ENCODE results near the gene GPC4. TPM values are rescaled to one million over a fixed set of nuclear protein-coding genes. Genes with fewer than 3 reads are reported as not detected.

GPC4 gene
- total RNA-seq, 1 donor, result 8.3 TPM

DNA sequence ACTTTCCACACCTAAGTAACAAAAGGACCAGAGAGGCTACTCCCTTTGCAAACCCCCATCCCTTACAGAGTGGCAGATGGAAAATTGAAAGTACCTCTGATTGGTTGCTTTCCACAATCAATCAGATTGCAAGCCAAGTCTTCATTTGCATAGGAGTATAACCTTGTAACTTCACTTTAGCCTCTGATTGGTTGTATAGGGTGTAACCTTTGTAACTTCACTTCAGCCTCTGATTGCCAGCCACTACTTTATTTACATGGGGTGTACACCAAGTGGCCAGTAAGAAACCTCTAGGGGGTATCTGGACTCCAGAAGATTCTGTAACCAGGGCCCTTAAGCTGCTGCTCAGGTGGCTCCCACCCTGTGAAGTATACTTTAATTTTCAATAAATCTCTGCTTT lies 48.6 kb downstream of the GPC4 start:
- no peaks in the 10 kb centered on the region for H3K79me2 ChIP-seq (ENCODE audit: insufficient read depth, low read length)
- no peaks in the 10 kb centered on the region for H3K36me3 ChIP-seq (ENCODE audit: insufficient read depth, low read length)
- H4K20me1 ChIP-seq (ENCODE audit: insufficient read depth, low read length), result no peaks in the 10 kb centered on the region
- no peak for DNase-seq (ENCODE audit: insufficient read length, low spot score, missing footprints)
- peaks cover 2% of the 10 kb centered on the region for H3K27me3 ChIP-seq (ENCODE audit: insufficient read depth, low read length)
- H3K9me3 ChIP-seq (ENCODE audit: low read depth, low read length), result no peaks in the 10 kb centered on the region
- no peaks in the 10 kb centered on the region for H3K4me1 ChIP-seq (ENCODE audit: insufficient read depth, low read length)
- H3K4me3 ChIP-seq (ENCODE audit: insufficient read depth, low read length), result no peak overlapping the region
- H3K4me2 ChIP-seq (ENCODE audit: insufficient read depth, low read length), result no peak overlapping the region
- no peak overlapping the region for H2AFZ ChIP-seq (ENCODE audit: low read length)
- no peak overlapping the region for H3K27ac ChIP-seq (ENCODE audit: low read depth, low read length)
- TF ChIP-seq, protein P1, sequence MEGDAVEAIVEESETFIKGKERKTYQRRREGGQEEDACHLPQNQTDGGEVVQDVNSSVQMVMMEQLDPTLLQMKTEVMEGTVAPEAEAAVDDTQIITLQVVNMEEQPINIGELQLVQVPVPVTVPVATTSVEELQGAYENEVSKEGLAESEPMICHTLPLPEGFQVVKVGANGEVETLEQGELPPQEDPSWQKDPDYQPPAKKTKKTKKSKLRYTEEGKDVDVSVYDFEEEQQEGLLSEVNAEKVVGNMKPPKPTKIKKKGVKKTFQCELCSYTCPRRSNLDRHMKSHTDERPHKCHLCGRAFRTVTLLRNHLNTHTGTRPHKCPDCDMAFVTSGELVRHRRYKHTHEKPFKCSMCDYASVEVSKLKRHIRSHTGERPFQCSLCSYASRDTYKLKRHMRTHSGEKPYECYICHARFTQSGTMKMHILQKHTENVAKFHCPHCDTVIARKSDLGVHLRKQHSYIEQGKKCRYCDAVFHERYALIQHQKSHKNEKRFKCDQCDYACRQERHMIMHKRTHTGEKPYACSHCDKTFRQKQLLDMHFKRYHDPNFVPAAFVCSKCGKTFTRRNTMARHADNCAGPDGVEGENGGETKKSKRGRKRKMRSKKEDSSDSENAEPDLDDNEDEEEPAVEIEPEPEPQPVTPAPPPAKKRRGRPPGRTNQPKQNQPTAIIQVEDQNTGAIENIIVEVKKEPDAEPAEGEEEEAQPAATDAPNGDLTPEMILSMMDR (IDR thresholded peaks at IDR 0.05; ENCODE audit: extremely low read depth, low read depth, low read length), result no peak

DNA sequence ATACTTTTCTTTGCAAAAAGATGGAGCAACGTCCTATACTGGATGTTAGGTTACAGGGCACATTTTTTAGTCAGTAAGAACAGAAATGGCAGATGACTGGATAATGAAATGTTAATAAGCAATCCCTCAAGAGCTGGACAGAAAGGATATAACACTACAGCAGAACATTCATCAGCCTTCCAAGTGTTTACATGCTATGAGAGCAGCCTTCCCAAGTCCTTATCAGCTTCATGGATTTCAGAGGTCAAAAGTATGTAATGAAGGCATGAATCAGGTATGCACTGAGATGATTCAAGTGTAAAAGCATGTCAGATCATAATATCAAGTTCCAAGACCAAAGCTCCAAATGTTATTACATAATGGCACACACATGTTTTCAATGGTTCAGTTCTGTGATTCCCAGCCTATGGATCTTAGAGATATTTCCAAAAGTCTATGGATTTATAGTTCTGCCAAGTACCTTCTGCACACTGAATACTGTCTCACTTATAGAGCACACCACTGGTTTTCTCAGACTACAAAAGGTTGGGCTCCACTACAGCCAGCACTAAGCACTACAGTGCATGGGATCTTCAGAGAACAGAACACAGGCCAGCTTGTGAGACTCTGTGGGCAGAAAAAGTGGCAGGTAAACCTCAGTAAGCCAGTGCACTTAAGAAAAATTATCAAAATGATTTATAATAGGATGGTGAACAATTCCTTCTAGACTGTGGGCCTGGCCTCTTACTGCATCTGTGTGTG lies 49.2 kb downstream of the GPC4 start:
- Histone ChIP-seq H3K27ac (ENCODE audit: low read depth, low read length) (no peak overlapping the region), H3K4me1 (ENCODE audit: insufficient read depth, low read length) (no peaks in the 10 kb centered on the region), H3K27me3 (ENCODE audit: insufficient read depth, low read length) (peaks cover 2% of the 10 kb centered on the region), H3K79me2 (ENCODE audit: insufficient read depth, low read length) (no peaks in the 10 kb centered on the region), H2AFZ (ENCODE audit: low read length) (no peak overlapping the region), H3K9me3 (ENCODE audit: low read depth, low read length) (no peaks in the 10 kb centered on the region), H3K4me3 (ENCODE audit: insufficient read depth, low read length) (no peak overlapping the region), H3K4me2 (ENCODE audit: insufficient read depth, low read length) (no peak overlapping the region), H3K36me3 (ENCODE audit: insufficient read depth, low read length) (no peaks in the 10 kb centered on the region), H4K20me1 (ENCODE audit: insufficient read depth, low read length) (no peaks in the 10 kb centered on the region)
- DNase-seq (ENCODE audit: insufficient read length, low spot score, missing footprints), result peak; percentile 23
- TF ChIP-seq, protein P1 (IDR thresholded peaks at IDR 0.05; ENCODE audit: extremely low read depth, low read depth, low read length), result no peak

DNA sequence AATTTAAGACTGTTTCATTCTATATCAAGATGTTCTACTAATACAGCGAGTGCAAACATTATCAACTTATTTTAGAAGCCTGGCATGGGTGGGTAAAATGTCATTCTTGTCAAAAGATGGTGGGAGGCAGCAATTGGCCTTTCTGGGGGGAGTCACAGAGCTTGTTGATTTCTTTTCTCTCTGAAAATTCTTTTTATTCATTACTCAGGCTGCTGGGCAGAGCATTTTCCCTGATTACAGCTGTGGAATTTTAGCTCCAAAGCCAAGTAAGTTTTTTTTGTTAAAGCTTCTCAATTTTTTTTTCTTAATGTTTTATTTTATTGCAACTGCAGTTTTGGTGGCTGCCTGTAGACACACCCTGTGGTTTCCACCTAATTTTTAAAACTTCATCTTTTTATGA lies 50.4 kb downstream of the GPC4 start:
- no peak overlapping the region for H3K4me2 ChIP-seq (ENCODE audit: insufficient read depth, low read length)

DNA sequence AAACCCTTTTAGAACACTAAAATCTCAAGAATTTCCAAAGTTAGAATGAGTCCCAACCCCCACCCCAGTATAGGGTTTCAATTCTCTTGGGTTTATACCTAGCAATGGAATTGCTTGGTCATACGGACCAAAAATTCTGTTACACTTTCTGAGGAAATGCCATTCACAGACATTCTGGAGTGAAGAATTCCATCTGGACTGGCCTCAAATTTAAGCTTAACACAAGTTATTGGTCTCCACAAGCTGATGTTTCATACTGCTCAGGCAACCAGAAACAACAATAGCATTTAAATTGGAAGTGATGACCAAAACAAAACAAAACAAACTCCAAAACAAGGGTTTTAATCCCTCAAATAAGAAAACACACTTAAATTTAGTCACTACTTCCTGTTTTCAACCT lies 51.1 kb downstream of the GPC4 start:
- H3K79me2 ChIP-seq (ENCODE audit: insufficient read depth, low read length), result no peaks in the 10 kb centered on the region
- no peak overlapping the region for H3K4me3 ChIP-seq (ENCODE audit: insufficient read depth, low read length)
- H3K27ac ChIP-seq (ENCODE audit: low read depth, low read length), result no peak overlapping the region
- no peaks in the 10 kb centered on the region for H3K36me3 ChIP-seq (ENCODE audit: insufficient read depth, low read length)
- no peaks in the 10 kb centered on the region for H4K20me1 ChIP-seq (ENCODE audit: insufficient read depth, low read length)
- TF ChIP-seq, protein P1 (IDR thresholded peaks at IDR 0.05; ENCODE audit: extremely low read depth, low read depth, low read length), result no peak
- no peak overlapping the region for H2AFZ ChIP-seq (ENCODE audit: low read length)
- no peaks in the 10 kb centered on the region for H3K9me3 ChIP-seq (ENCODE audit: low read depth, low read length)
- H3K27me3 ChIP-seq (ENCODE audit: insufficient read depth, low read length), result peaks cover 5% of the 10 kb centered on the region
- no peaks in the 10 kb centered on the region for H3K4me1 ChIP-seq (ENCODE audit: insufficient read depth, low read length)
- DNase-seq (ENCODE audit: insufficient read length, low spot score, missing footprints), result no peak
- H3K4me2 ChIP-seq (ENCODE audit: insufficient read depth, low read length), result no peak overlapping the region

More for the DNA sequence above, 50.4 kb downstream of the GPC4 start:
- Histone ChIP-seq H3K27ac (ENCODE audit: low read depth, low read length) (no peak overlapping the region), H3K36me3 (ENCODE audit: insufficient read depth, low read length) (no peaks in the 10 kb centered on the region), H3K4me1 (ENCODE audit: insufficient read depth, low read length) (no peaks in the 10 kb centered on the region), H3K27me3 (ENCODE audit: insufficient read depth, low read length) (peaks cover 5% of the 10 kb centered on the region), H3K9me3 (ENCODE audit: low read depth, low read length) (no peaks in the 10 kb centered on the region), H4K20me1 (ENCODE audit: insufficient read depth, low read length) (no peaks in the 10 kb centered on the region), H2AFZ (ENCODE audit: low read length) (no peak overlapping the region), H3K4me3 (ENCODE audit: insufficient read depth, low read length) (no peak overlapping the region), H3K79me2 (ENCODE audit: insufficient read depth, low read length) (no peaks in the 10 kb centered on the region)
- DNase-seq (ENCODE audit: insufficient read length, low spot score, missing footprints), result no peak
- TF ChIP-seq, protein P1 (IDR thresholded peaks at IDR 0.05; ENCODE audit: extremely low read depth, low read depth, low read length), result no peak
